Endothelial cell of umbilical vein (primary cell): Measurements from ENCODE around the gene AVPR2. TPM values are rescaled to one million over a fixed set of nuclear protein-coding genes. Genes with fewer than 3 reads are reported as not detected.

Experiments
- BruUV-seq: library from RNA; stranded (reverse); fragments of 400-500 nt; replicated peaks from 2 replicates; lab custom pipeline; 2021; lab: Mats Ljungman, UMichigan
- CTCF ChIA-PET: fragments of 300-600, 350-600 bp; sonication (Branson Sonifier 250); formaldehyde crosslinking; loops from one replicate; lab custom pipeline; 2021; ENCODE audit warnings: antibody characterized with exemption, inconsistent platforms; lab: Charles Lee
- POLR2A ChIA-PET: fragments of 300-600, 350-600 bp; sonication (Branson Sonifier 250); formaldehyde crosslinking; loops from one replicate; lab custom pipeline; 2021; ENCODE audit warnings: antibody characterized with exemption, inconsistent platforms; lab: Charles Lee
- DNase-seq: peaks from one replicate; pipeline ENCODE4 v3.0.0-alpha.2; 2011; ENCODE audit warnings: low read depth, low spot score
- FAIRE-seq: peaks from 2 replicates; lab custom pipeline; 2011; peaks lifted over from hg19 to GRCh38; lab: Jason Lieb, UNC
- H2AFZ ChIP-seq: 2 replicates; pipeline ENCODE4 v1.6.0; 2012; ENCODE audit warnings: low read depth, low read length, control low read depth, inconsistent platforms
- H3K27ac ChIP-seq: 2 replicates; pipeline ENCODE4 v1.5.1; 2011; ENCODE audit warnings: low read depth, mild to moderate bottlenecking, control low read depth, low read length, moderate library complexity; ENCODE audit not compliant: insufficient read depth
- H3K27me3 ChIP-seq, 2 experiments: 2 replicates each; pipeline versions ENCODE4 v1.6.0 to v1.6.1; 2011; ENCODE audit warnings: low read length in 2 of 2, mixed read lengths in 1 of 2; ENCODE audit not compliant: control insufficient read depth in 2 of 2, insufficient read depth in 2 of 2
- H3K36me3 ChIP-seq, 2 experiments: 2 replicates in 1 of 2; 3 replicates in 1 of 2; pipeline ENCODE4 v1.5.1; 2011; ENCODE audit warnings: low read length in 2 of 2, mild to moderate bottlenecking in 1 of 2, moderate library complexity in 1 of 2; ENCODE audit not compliant: control insufficient read depth in 2 of 2, insufficient read depth in 2 of 2; ENCODE audit errors: extremely low read depth in 1 of 2
- H3K4me1 ChIP-seq: 3 replicates; pipeline ENCODE4 v1.5.1; 2011; ENCODE audit warnings: mild to moderate bottlenecking, low read length; ENCODE audit not compliant: control insufficient read depth, insufficient read depth; ENCODE audit errors: extremely low read depth
- H3K4me2 ChIP-seq: 2 replicates; pipeline ENCODE4 v1.6.1; 2011; ENCODE audit warnings: low read length, control low read depth, mixed read lengths; ENCODE audit not compliant: insufficient read depth
- H3K4me3 ChIP-seq, 3 experiments: fragments of 200-600 bp in 1 of 3; sonication (generic), shearing (Covaris generic) in 1 of 3; replicated peaks in 1 of 3; 2 replicates each; pipeline ENCODE4 v1.5.1; 2011 to 2016; ENCODE audit warnings: control low read depth in 3 of 3, low read length in 3 of 3, mild to moderate bottlenecking in 2 of 3, inconsistent platforms in 1 of 3, low read depth in 1 of 3, moderate library complexity in 1 of 3; ENCODE audit not compliant: insufficient read depth in 1 of 3
- H3K79me2 ChIP-seq: 2 replicates; pipeline ENCODE4 v1.6.0; 2012; ENCODE audit warnings: low read length, inconsistent platforms; ENCODE audit not compliant: control insufficient read depth, insufficient read depth
- H3K9ac ChIP-seq: replicated peaks from 2 replicates; pipeline ENCODE3; 2011; ENCODE audit warnings: low read length, control low read depth; ENCODE audit not compliant: insufficient read depth; ENCODE audit errors: extremely low read depth
- H3K9me1 ChIP-seq: replicated peaks from 3 replicates; pipeline ENCODE4 v1.6.0; 2011; ENCODE audit warnings: mild to moderate bottlenecking, low read length; ENCODE audit not compliant: control insufficient read depth, insufficient read depth; ENCODE audit errors: extremely low read depth
- H3K9me3 ChIP-seq: replicated peaks from 2 replicates; pipeline ENCODE4 v1.5.1; 2012; ENCODE audit warnings: low read length, inconsistent platforms; ENCODE audit not compliant: control insufficient read depth, insufficient read depth
- H4K20me1 ChIP-seq: replicated peaks from 2 replicates; pipeline ENCODE3; 2011; ENCODE audit warnings: mild to moderate bottlenecking, low read length; ENCODE audit not compliant: control insufficient read depth, insufficient read depth; ENCODE audit errors: extremely low read depth
- EZH2 ChIP-seq: IDR thresholded peaks from 2 replicates; pipeline ENCODE4 v1.6.1; 2012; ENCODE audit warnings: borderline replicate concordance, low read depth, mild to moderate bottlenecking, moderate library complexity, low read length, inconsistent platforms; ENCODE audit not compliant: severe bottlenecking
- FOS ChIP-seq: IDR thresholded peaks from 2 replicates; pipeline ENCODE4 v1.6.1; 2011; ENCODE audit warnings: mild to moderate bottlenecking, low read length, moderate library complexity, borderline replicate concordance; ENCODE audit not compliant: insufficient read depth
- GATA2 ChIP-seq: IDR thresholded peaks from 2 replicates; pipeline ENCODE4 v1.7.0; 2011; ENCODE audit warnings: low read depth, mild to moderate bottlenecking, moderate library complexity, mixed read lengths, low read length; ENCODE audit not compliant: insufficient read length, insufficient read depth
- POLR2A ChIP-seq: IDR thresholded peaks from 2 replicates; pipeline ENCODE4 v1.6.1; 2012; ENCODE audit warnings: low read depth, mild to moderate bottlenecking, control low read depth, low read length
- POLR2AphosphoS5 ChIP-seq: IDR thresholded peaks from 2 replicates; pipeline ENCODE4 v1.6.1; 2012; ENCODE audit warnings: low read depth, mild to moderate bottlenecking, control low read depth, low read length, moderate library complexity; ENCODE audit not compliant: insufficient read depth
- dilution Hi-C: fragments of 300-500 bp; cut with MboI; formaldehyde crosslinking; loops from one replicate; pipeline ENCODE4 v1.15.0; 2019; ENCODE audit warnings: low sequenced_read_pairs; ENCODE audit not compliant: extremely low pct_ligation_motif_present
- intact Hi-C: fragments of 100-400 bp; cut with micrococcal nuclease; formaldehyde crosslinking; loops from one replicate; pipeline ENCODE4 v1.10.0; 2022
- polyA plus RNA-seq, 4 experiments: library from polyadenylated mRNA; depleted of rRNA in 3 of 4; stranded (reverse) in 3 of 4; unstranded in 1 of 4; fragments of >200 nt; gene quantifications; 2 replicates each; pipeline versions ENCODE4 v1.2.1 to v1.2.3, GENCODE V29; 2011 to 2012; ENCODE audit warnings: missing spikeins in 1 of 4
- total RNA-seq: library from RNA; stranded (reverse); gene quantifications from 2 replicates; pipeline ENCODE4 v1.2.3, GENCODE V29; 2021
- TF ChIP-seq, protein P1 (sequence below), 2 donors: IDR thresholded peaks; 1 replicate in 1 of 2; 2 replicates in 1 of 2; pipeline ENCODE4 v1.5.1; 2011; ENCODE audit warnings: low read length in 2 of 2, mild to moderate bottlenecking in 2 of 2, moderate library complexity in 2 of 2, control low read depth in 1 of 2, inconsistent platforms in 1 of 2, low read depth in 1 of 2; ENCODE audit not compliant: insufficient read depth in 1 of 2; ENCODE audit errors: extremely low read depth in 1 of 2
- TF ChIP-seq, protein P2 (sequence below): IDR thresholded peaks from 2 replicates; pipeline ENCODE4 v1.6.1; 2011; ENCODE audit not compliant: insufficient read depth, insufficient read length

The AVPR2 gene
- total and polyA plus RNA-seq, 2 donors (not counting 3 experiments of a cell fraction or from before 2014, with no cell fraction given), result not detected

DNA sequence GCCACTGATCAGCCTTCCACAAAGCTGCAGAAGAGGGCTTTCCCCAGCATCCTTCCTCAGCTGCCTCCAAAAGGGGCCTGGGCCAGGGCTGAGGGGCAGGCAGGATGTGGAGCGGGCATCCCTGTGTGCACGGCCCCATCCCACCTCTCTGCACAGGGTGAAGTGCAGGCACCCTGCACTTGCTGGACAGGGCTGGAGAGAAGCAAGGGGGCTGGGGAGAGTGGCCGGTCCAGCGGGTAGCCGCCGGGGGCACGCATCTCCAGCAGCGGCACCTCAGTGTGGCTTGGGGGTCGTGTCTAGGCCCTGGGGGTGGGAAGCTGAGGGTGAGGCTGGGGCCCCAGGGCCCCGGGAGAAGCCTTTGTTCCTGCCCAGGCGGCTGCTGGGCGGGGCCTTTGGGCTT, 3.0 kb downstream of the AVPR2 start:
- Histone ChIP-seq H3K27ac (no peak overlapping the region), H3K27me3 (no peaks in the 10 kb centered on the region), H4K20me1 (no peaks in the 10 kb centered on the region), H3K79me2 (no peaks in the 10 kb centered on the region), H3K4me3 (no peak overlapping the region), H3K36me3 (no peaks in the 10 kb centered on the region), H3K9me3 (no peaks in the 10 kb centered on the region), H2AFZ (no peak overlapping the region), H3K4me2 (no peak overlapping the region), H3K4me1 (no peaks in the 10 kb centered on the region), H3K9me1 (no peaks in the 10 kb centered on the region), H3K9ac (no peak overlapping the region)
- FAIRE-seq (no peak), DNase-seq (no peak)
- TF ChIP-seq POLR2A (no peak), FOS (no peak), GATA2 (no peak), EZH2 (no peak), POLR2AphosphoS5 (no peak)
- TF ChIP-seq, protein P1, sequence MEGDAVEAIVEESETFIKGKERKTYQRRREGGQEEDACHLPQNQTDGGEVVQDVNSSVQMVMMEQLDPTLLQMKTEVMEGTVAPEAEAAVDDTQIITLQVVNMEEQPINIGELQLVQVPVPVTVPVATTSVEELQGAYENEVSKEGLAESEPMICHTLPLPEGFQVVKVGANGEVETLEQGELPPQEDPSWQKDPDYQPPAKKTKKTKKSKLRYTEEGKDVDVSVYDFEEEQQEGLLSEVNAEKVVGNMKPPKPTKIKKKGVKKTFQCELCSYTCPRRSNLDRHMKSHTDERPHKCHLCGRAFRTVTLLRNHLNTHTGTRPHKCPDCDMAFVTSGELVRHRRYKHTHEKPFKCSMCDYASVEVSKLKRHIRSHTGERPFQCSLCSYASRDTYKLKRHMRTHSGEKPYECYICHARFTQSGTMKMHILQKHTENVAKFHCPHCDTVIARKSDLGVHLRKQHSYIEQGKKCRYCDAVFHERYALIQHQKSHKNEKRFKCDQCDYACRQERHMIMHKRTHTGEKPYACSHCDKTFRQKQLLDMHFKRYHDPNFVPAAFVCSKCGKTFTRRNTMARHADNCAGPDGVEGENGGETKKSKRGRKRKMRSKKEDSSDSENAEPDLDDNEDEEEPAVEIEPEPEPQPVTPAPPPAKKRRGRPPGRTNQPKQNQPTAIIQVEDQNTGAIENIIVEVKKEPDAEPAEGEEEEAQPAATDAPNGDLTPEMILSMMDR (IDR thresholded peaks at IDR 0.05; ENCODE audit: extremely low read depth in 1 of 2, insufficient read depth in 1 of 2, low read depth in 1 of 2, low read length in 2 of 2), result no peak
- TF ChIP-seq, protein P2, sequence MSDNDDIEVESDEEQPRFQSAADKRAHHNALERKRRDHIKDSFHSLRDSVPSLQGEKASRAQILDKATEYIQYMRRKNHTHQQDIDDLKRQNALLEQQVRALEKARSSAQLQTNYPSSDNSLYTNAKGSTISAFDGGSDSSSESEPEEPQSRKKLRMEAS, result no peak
- no TSS peak for BruUV-seq
- CTCF ChIA-PET, result no interaction called here
- POLR2A ChIA-PET, result no interaction called here
- intact Hi-C loops, result no loop called here
- dilution Hi-C loops, result no loop called here
